Endothelial cell of umbilical vein (primary cell): ENCODE results near the gene HSPA1B. TPM values are rescaled to one million over a fixed set of nuclear protein-coding genes. Genes with fewer than 3 reads are reported as not detected.
"Not testable (repeated sequence)": the region's sequence is repeated elsewhere in the genome, so short reads cannot be mapped to it uniquely, and the experiment has no call there.

ENCODE experiments used
- BruUV-seq: library from RNA; stranded (reverse); fragments of 400-500 nt; replicated peaks from 2 replicates; lab custom pipeline; 2021; lab: Mats Ljungman, UMichigan
- CTCF ChIA-PET: fragments of 300-600, 350-600 bp; sonication (Branson Sonifier 250); formaldehyde crosslinking; loops from one replicate; lab custom pipeline; 2021; ENCODE audit warnings: antibody characterized with exemption, inconsistent platforms; lab: Charles Lee
- POLR2A ChIA-PET: fragments of 300-600, 350-600 bp; sonication (Branson Sonifier 250); formaldehyde crosslinking; loops from one replicate; lab custom pipeline; 2021; ENCODE audit warnings: antibody characterized with exemption, inconsistent platforms; lab: Charles Lee
- DNase-seq: peaks from one replicate; pipeline ENCODE4 v3.0.0-alpha.2; 2011; ENCODE audit warnings: low read depth, low spot score
- FAIRE-seq: peaks from 2 replicates; lab custom pipeline; 2011; peaks lifted over from hg19 to GRCh38; lab: Jason Lieb, UNC
- H2AFZ ChIP-seq: 2 replicates; pipeline ENCODE4 v1.6.0; 2012; ENCODE audit warnings: low read depth, low read length, control low read depth, inconsistent platforms
- H3K27ac ChIP-seq: 2 replicates; pipeline ENCODE4 v1.5.1; 2011; ENCODE audit warnings: low read depth, mild to moderate bottlenecking, control low read depth, low read length, moderate library complexity; ENCODE audit not compliant: insufficient read depth
- H3K27me3 ChIP-seq, 2 experiments: 2 replicates each; pipeline versions ENCODE4 v1.6.0 to v1.6.1; 2011; ENCODE audit warnings: low read length in 2 of 2, mixed read lengths in 1 of 2; ENCODE audit not compliant: control insufficient read depth in 2 of 2, insufficient read depth in 2 of 2
- H3K36me3 ChIP-seq, 2 experiments: 2 replicates in 1 of 2; 3 replicates in 1 of 2; pipeline ENCODE4 v1.5.1; 2011; ENCODE audit warnings: low read length in 2 of 2, mild to moderate bottlenecking in 1 of 2, moderate library complexity in 1 of 2; ENCODE audit not compliant: control insufficient read depth in 2 of 2, insufficient read depth in 2 of 2; ENCODE audit errors: extremely low read depth in 1 of 2
- H3K4me1 ChIP-seq: 3 replicates; pipeline ENCODE4 v1.5.1; 2011; ENCODE audit warnings: mild to moderate bottlenecking, low read length; ENCODE audit not compliant: control insufficient read depth, insufficient read depth; ENCODE audit errors: extremely low read depth
- H3K4me2 ChIP-seq: 2 replicates; pipeline ENCODE4 v1.6.1; 2011; ENCODE audit warnings: low read length, control low read depth, mixed read lengths; ENCODE audit not compliant: insufficient read depth
- H3K4me3 ChIP-seq, 3 experiments: fragments of 200-600 bp in 1 of 3; sonication (generic), shearing (Covaris generic) in 1 of 3; replicated peaks in 1 of 3; 2 replicates each; pipeline ENCODE4 v1.5.1; 2011 to 2016; ENCODE audit warnings: control low read depth in 3 of 3, low read length in 3 of 3, mild to moderate bottlenecking in 2 of 3, inconsistent platforms in 1 of 3, low read depth in 1 of 3, moderate library complexity in 1 of 3; ENCODE audit not compliant: insufficient read depth in 1 of 3
- H3K79me2 ChIP-seq: 2 replicates; pipeline ENCODE4 v1.6.0; 2012; ENCODE audit warnings: low read length, inconsistent platforms; ENCODE audit not compliant: control insufficient read depth, insufficient read depth
- H3K9ac ChIP-seq: replicated peaks from 2 replicates; pipeline ENCODE3; 2011; ENCODE audit warnings: low read length, control low read depth; ENCODE audit not compliant: insufficient read depth; ENCODE audit errors: extremely low read depth
- H3K9me1 ChIP-seq: replicated peaks from 3 replicates; pipeline ENCODE4 v1.6.0; 2011; ENCODE audit warnings: mild to moderate bottlenecking, low read length; ENCODE audit not compliant: control insufficient read depth, insufficient read depth; ENCODE audit errors: extremely low read depth
- H3K9me3 ChIP-seq: replicated peaks from 2 replicates; pipeline ENCODE4 v1.5.1; 2012; ENCODE audit warnings: low read length, inconsistent platforms; ENCODE audit not compliant: control insufficient read depth, insufficient read depth
- H4K20me1 ChIP-seq: replicated peaks from 2 replicates; pipeline ENCODE3; 2011; ENCODE audit warnings: mild to moderate bottlenecking, low read length; ENCODE audit not compliant: control insufficient read depth, insufficient read depth; ENCODE audit errors: extremely low read depth
- EZH2 ChIP-seq: IDR thresholded peaks from 2 replicates; pipeline ENCODE4 v1.6.1; 2012; ENCODE audit warnings: borderline replicate concordance, low read depth, mild to moderate bottlenecking, moderate library complexity, low read length, inconsistent platforms; ENCODE audit not compliant: severe bottlenecking
- FOS ChIP-seq: IDR thresholded peaks from 2 replicates; pipeline ENCODE4 v1.6.1; 2011; ENCODE audit warnings: mild to moderate bottlenecking, low read length, moderate library complexity, borderline replicate concordance; ENCODE audit not compliant: insufficient read depth
- GATA2 ChIP-seq: IDR thresholded peaks from 2 replicates; pipeline ENCODE4 v1.7.0; 2011; ENCODE audit warnings: low read depth, mild to moderate bottlenecking, moderate library complexity, mixed read lengths, low read length; ENCODE audit not compliant: insufficient read length, insufficient read depth
- JUN ChIP-seq: IDR thresholded peaks from 2 replicates; pipeline ENCODE4 v1.6.1; 2011; ENCODE audit warnings: borderline replicate concordance, low read depth; ENCODE audit not compliant: insufficient read length, insufficient read depth
- MAX ChIP-seq: IDR thresholded peaks from 2 replicates; pipeline ENCODE4 v1.6.1; 2011; ENCODE audit not compliant: insufficient read depth, insufficient read length
- MYC ChIP-seq: IDR thresholded peaks from one replicate; pipeline ENCODE4 v1.6.1; 2011; ENCODE audit warnings: mild to moderate bottlenecking, low read depth, low read length
- POLR2A ChIP-seq: IDR thresholded peaks from 2 replicates; pipeline ENCODE4 v1.6.1; 2012; ENCODE audit warnings: low read depth, mild to moderate bottlenecking, control low read depth, low read length
- POLR2AphosphoS5 ChIP-seq: IDR thresholded peaks from 2 replicates; pipeline ENCODE4 v1.6.1; 2012; ENCODE audit warnings: low read depth, mild to moderate bottlenecking, control low read depth, low read length, moderate library complexity; ENCODE audit not compliant: insufficient read depth
- dilution Hi-C: fragments of 300-500 bp; cut with MboI; formaldehyde crosslinking; loops from one replicate; pipeline ENCODE4 v1.15.0; 2019; ENCODE audit warnings: low sequenced_read_pairs; ENCODE audit not compliant: extremely low pct_ligation_motif_present
- intact Hi-C: fragments of 100-400 bp; cut with micrococcal nuclease; formaldehyde crosslinking; loops from one replicate; pipeline ENCODE4 v1.10.0; 2022
- polyA plus RNA-seq, 4 experiments: library from polyadenylated mRNA; depleted of rRNA in 3 of 4; stranded (reverse) in 3 of 4; unstranded in 1 of 4; fragments of >200 nt; gene quantifications; 2 replicates each; pipeline versions ENCODE4 v1.2.1 to v1.2.3, GENCODE V29; 2011 to 2012; ENCODE audit warnings: missing spikeins in 1 of 4
- total RNA-seq: library from RNA; stranded (reverse); gene quantifications from 2 replicates; pipeline ENCODE4 v1.2.3, GENCODE V29; 2021
- TF ChIP-seq, protein P1 (sequence below), 2 donors: IDR thresholded peaks; 1 replicate in 1 of 2; 2 replicates in 1 of 2; pipeline ENCODE4 v1.5.1; 2011; ENCODE audit warnings: low read length in 2 of 2, mild to moderate bottlenecking in 2 of 2, moderate library complexity in 2 of 2, control low read depth in 1 of 2, inconsistent platforms in 1 of 2, low read depth in 1 of 2; ENCODE audit not compliant: insufficient read depth in 1 of 2; ENCODE audit errors: extremely low read depth in 1 of 2

Gene HSPA1B
- total and polyA plus RNA-seq, 2 donors (not counting 3 experiments of a cell fraction or from before 2014, with no cell fraction given) = 27.1 to 54.0 TPM

GRCh38 chr6:31817929-31818511 is 9.5 kb upstream of the HSPA1B start:
- FAIRE-seq = peak; percentile 60
- H2AFZ ChIP-seq, H3K36me3 ChIP-seq, H3K9me1 ChIP-seq, DNase-seq, dilution Hi-C loops, H3K27me3 ChIP-seq, H3K9me3 ChIP-seq, H4K20me1 ChIP-seq, H3K27ac ChIP-seq, H3K9ac ChIP-seq, intact Hi-C loops, BruUV-seq: not testable (repeated sequence)
- Histone ChIP-seq H3K4me2 (peak overlapping the region; percentile 96), H3K4me1 (peaks cover 32% of the 10 kb centered on the region), H3K4me3 (peak overlapping the region; percentile 33 to 62 (median 43)), H3K79me2 (peaks cover 16% of the 10 kb centered on the region)
- CTCF ChIA-PET = interaction anchor here (0.6 to 1.0 kb wide), 3 partner anchors 11 to 183 kb away, joined by 3 to 4 read pairs (median 3); partner anchors contain the start of gene LSM2
- POLR2A ChIA-PET = interaction anchor here (0.8 kb wide), 1 partner anchor 9 kb away, joined by 3 read pairs; the partner anchor contains the start of gene HSPA1B

GRCh38 chr6:31819871-31820299 is 7.7 kb upstream of the HSPA1B start:
- H3K79me2 ChIP-seq = peaks cover 16% of the 10 kb centered on the region
- BruUV-seq = no TSS peak
- no peak for FAIRE-seq

DNA sequence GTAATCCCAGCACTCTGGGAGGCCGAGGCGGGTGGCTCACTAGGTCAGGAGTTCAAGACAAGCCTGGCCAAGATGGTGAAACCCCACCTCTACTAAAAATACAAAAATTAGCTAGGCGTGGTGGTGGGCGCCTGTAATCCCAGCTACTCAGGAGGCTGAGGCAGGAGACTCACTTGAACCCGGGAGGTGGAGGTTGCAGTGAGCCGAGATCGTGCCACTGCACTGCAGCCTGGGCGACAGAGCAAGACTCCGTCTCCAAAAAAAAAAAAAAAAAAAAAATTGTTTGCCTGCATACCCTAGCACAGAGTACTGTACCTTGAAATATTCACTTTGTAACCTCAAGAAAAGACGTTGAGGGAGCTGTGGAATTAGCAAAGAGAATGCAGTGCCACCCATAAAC is 7.1 kb upstream of the HSPA1B start:
- H3K9ac ChIP-seq, POLR2A ChIA-PET, H3K27me3 ChIP-seq, H3K4me2 ChIP-seq, H3K4me3 ChIP-seq, dilution Hi-C loops, CTCF ChIA-PET, H3K36me3 ChIP-seq, H2AFZ ChIP-seq, H3K27ac ChIP-seq, FAIRE-seq, H3K9me1 ChIP-seq, H4K20me1 ChIP-seq, H3K9me3 ChIP-seq, BruUV-seq, intact Hi-C loops, DNase-seq: not testable (repeated sequence)
- Histone ChIP-seq H3K79me2 (peaks cover 16% of the 10 kb centered on the region), H3K4me1 (peaks cover 24% of the 10 kb centered on the region)

More at GRCh38 chr6:31819871-31820299, 7.7 kb upstream of the HSPA1B start:
- POLR2A ChIA-PET = no interaction called here
- CTCF ChIA-PET = no interaction called here
- Histone ChIP-seq H3K27me3 (no peaks in the 10 kb centered on the region), H3K27ac (no peak overlapping the region), H3K9me3 (no peaks in the 10 kb centered on the region), H3K4me2 (no peak overlapping the region), H4K20me1 (no peaks in the 10 kb centered on the region), H3K4me1 (peaks cover 24% of the 10 kb centered on the region), H3K4me3 (no peak overlapping the region), H3K9me1 (no peaks in the 10 kb centered on the region), H3K36me3 (no peaks in the 10 kb centered on the region), H3K9ac (no peak overlapping the region), H2AFZ (no peak overlapping the region)
- no peak for TF ChIP-seq POLR2AphosphoS5
- no peak for TF ChIP-seq MAX
- TF ChIP-seq GATA2 = no peak
- no peak for TF ChIP-seq MYC
- TF ChIP-seq, protein P1, sequence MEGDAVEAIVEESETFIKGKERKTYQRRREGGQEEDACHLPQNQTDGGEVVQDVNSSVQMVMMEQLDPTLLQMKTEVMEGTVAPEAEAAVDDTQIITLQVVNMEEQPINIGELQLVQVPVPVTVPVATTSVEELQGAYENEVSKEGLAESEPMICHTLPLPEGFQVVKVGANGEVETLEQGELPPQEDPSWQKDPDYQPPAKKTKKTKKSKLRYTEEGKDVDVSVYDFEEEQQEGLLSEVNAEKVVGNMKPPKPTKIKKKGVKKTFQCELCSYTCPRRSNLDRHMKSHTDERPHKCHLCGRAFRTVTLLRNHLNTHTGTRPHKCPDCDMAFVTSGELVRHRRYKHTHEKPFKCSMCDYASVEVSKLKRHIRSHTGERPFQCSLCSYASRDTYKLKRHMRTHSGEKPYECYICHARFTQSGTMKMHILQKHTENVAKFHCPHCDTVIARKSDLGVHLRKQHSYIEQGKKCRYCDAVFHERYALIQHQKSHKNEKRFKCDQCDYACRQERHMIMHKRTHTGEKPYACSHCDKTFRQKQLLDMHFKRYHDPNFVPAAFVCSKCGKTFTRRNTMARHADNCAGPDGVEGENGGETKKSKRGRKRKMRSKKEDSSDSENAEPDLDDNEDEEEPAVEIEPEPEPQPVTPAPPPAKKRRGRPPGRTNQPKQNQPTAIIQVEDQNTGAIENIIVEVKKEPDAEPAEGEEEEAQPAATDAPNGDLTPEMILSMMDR (IDR thresholded peaks at IDR 0.05; ENCODE audit: extremely low read depth in 1 of 2, insufficient read depth in 1 of 2, low read depth in 1 of 2, low read length in 2 of 2) = no peak
- no peak for TF ChIP-seq JUN
- TF ChIP-seq POLR2A = no peak
- no peak for TF ChIP-seq FOS
- no peak for TF ChIP-seq EZH2
- dilution Hi-C loops = no loop called here
- intact Hi-C loops = no loop called here
- DNase-seq = no peak
